ENCODE results near the gene ARID3A. TPM values are rescaled to one million over a fixed set of nuclear protein-coding genes. Genes with fewer than 3 reads are reported as not detected.

ARID3A gene, protein sequence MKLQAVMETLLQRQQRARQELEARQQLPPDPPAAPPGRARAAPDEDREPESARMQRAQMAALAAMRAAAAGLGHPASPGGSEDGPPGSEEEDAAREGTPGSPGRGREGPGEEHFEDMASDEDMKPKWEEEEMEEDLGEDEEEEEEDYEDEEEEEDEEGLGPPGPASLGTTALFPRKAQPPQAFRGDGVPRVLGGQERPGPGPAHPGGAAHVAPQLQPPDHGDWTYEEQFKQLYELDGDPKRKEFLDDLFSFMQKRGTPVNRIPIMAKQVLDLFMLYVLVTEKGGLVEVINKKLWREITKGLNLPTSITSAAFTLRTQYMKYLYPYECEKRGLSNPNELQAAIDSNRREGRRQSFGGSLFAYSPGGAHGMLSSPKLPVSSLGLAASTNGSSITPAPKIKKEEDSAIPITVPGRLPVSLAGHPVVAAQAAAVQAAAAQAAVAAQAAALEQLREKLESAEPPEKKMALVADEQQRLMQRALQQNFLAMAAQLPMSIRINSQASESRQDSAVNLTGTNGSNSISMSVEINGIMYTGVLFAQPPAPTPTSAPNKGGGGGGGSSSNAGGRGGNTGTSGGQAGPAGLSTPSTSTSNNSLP
- total RNA-seq: 28.2 and 30.3 TPM in 2 replicates

DNA sequence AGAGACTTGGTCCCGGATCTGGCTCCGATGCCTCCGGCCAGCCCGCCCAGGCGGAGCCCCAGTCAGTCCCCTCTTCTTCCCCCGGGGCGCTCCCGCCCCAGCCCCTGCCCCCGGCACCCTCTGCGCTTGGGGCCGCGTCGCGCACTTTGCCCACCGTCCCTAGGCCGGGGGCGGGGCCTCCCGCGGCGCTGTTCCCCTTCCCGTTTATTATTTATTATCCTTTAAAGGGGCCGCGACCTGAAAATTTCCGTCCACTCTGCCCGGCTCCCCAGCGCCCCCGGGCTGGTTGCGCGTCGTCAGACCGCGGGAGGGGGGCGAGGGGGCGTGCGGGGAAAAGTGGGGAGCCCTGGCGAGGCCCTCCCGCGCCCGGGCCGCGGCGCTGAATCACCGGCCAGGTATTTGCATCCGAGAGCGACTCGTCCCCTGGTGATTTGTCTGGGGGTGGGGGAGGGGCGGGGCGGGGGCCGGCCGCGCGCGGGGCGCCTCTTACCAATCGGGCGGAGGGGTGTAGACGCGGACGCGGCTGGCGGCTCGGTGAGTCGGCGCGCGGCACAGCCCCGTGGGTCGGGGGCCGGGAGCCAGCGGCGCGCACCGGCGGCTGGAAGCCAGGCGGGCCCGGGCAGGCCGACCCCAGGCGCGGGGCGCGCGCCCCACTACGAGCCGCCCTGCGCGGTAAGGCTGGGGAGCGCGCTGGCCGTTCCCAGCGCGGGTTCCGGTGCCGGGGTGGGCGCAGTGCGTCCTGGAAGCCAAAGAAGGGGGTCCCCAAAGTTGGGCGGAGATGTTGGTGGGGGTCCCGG lies at the start of gene ARID3A:
ARID3A (plus strand) TSS at position 510 of the 797 bp plus-strand sequence. CDS start 3,494 bp downstream, outside the sequence.

DNA sequence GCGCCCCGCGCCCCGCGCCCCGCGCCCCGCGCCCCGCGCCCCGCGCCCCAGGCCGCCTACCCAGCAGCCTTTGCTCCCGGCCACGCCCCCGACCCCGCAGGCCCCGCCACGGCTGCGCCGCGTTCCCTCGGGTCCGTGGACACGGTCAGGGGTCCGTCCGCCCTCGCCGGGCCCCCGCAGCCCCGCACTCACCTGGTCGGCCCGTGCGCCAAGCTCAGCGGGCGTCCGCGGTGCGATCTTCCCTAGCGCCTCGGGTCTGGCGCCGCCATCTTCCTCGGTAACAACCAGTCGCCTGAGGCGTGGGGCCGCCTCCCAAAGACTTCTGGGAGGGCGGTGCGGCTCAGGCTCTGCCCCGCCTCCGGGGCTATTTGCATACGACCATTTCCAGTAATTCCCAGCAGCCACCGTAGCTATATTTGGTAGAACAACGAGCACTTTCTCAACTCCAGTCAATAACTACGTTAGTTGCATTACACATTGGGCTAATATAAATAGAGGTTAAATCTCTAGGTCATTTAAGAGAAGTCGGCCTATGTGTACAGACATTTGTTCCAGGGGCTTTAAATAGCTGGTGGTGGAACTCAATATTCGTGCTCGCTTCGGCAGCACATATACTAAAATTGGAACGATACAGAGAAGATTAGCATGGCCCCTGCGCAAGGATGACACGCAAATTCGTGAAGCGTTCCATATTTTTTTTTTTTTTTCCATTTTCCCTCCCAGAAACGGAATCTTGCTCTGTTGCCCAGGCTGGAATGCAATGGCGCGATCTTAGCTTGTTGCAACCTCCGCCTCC lies 32.7 kb upstream of the ARID3A start, which contains the start of the genes MED16 and RNU6-9:
MED16 (minus strand) TSS at position 294 of the 796 bp plus-strand sequence. CDS start 2,056 bp downstream, outside the sequence.
RNU6-9 (plus strand) TSS at position 591 of the 796 bp plus-strand sequence.

DNA sequence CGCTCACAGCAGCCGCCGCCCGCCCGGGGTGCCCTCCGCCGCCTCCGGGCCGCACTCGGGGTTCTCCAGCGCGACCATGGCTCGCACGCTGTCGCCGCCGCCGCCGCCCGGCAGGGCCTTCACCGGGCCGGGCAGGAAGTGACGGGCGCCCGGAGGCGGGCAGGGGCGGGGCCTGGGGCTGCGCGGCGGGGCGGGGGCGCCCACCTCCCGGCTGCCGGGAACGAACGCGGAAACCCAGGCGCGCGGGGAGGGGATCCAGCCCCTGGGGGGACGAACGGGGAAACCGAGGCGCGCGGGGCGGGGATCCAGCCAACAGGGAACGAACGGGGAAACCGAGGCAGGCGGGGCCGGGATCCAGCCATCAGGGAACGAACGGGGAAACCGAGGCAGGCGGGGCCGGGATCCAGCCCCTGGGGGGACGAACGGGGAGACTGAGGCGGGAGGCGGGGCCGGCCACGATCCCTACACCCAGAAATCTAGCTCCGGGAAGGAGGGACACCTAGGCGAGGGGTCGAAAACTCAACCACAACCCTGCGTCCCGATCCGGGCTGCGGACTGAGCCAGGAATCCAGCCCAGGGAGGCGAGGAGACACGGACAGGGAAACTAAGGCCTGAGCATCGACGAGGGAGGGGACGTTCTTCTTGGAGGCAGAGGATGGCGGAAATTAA lies 12.6 kb upstream of the ARID3A start, which contains the start of gene R3HDM4:
R3HDM4 (minus strand) TSS at position 140 of the 669 bp plus-strand sequence; CDS start at position 78, 62 bp downstream.

DNA sequence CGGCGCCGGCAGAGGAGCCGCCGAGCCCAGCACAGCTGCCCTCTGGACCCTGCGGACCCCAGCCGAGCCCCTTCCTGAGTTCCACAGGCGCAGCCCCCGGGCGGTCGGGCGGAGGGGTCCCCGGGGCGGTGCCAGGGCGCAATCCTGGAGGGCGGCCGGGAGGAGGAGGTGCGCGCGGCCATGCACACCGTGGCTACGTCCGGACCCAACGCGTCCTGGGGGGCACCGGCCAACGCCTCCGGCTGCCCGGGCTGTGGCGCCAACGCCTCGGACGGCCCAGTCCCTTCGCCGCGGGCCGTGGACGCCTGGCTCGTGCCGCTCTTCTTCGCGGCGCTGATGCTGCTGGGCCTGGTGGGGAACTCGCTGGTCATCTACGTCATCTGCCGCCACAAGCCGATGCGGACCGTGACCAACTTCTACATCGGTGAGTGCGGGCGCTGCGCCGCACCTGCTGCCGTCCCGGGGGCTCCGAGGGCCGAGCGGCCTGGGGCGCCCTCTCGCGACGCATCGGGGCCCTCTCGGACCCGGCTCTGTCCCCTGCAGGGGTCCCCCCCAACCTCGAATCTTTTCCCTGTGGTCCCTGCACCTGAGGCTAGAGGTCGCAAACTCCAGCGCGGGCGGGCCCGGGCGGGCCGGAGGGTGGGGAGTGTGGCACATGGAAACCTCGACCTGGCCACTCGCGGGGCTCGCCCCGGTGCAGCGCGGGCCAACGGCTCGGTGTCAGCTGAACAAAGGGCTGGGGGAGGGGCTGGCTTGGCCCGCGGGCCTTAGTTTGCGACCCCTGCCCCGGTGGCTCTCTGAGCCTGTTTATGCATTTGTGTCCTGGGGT lies 8.3 kb upstream of the ARID3A start, which contains the start of gene KISS1R:
KISS1R (plus strand) TSS at position 11 of the 829 bp plus-strand sequence; CDS start at position 181, 170 bp downstream.

DNA sequence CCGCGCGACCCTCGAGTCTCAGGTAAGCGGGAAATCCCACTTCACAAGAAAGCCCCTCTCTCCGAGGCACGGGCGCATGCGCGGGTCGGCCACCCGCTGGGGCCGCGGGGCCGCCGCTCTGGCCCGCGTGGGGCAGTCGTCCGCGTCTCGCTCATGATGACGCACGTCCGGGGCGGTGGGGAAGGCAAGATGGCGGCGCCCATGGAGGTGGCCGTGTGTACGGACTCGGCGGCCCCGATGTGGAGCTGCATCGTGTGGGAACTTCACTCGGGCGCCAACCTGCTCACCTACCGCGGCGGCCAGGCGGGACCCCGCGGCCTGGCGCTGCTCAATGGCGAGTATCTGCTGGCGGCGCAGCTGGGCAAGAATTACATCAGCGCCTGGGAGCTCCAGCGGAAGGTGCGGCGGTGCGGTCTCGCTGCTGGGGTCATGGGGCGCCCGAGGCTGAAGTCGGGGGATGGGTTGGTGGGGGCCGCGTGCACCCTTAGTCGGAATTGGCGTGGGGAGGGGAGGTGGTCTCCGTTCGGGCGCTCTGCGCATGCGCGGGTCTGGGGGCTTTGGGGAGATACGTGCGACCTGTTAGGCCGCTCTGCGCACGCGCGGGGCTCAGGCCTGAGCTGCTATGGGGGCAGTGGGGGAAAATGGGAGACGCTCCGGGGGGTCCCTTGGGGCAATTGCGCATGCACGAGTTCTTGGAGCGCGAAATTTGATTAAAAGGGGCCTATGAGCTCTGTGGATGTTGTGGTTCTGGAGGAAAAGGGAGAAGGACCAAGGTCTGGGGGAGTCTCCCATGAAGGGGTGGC lies 58.5 kb downstream of the ARID3A start, which contains the start of gene WDR18:
WDR18 (plus strand) TSS at position 181 of the 803 bp plus-strand sequence; CDS start at position 190, 9 bp downstream.

DNA sequence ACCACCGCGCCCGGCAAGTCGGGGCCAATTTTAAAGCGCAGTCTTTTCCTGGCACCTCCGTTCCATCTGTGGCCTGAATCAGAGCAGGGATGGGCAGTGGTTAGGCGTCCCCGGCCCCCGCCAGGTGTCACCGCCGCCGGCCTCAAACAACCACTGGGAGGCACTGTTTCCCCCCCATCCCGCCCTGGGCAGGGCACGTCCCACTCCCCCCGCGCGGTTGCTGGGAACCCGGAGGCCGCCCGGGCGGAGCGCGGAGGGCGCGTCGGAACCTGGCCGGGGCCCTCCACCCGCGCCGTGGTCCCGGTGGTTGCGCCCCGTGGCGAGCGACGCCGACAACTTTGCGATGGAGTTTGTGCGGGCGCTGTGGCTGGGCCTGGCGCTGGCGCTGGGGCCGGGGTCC lies 74.3 kb downstream of the ARID3A start, which contains the start of gene GRIN3B:
GRIN3B (plus strand) TSS at position 325 of the 400 bp plus-strand sequence; CDS start at position 344, 19 bp downstream.

DNA sequence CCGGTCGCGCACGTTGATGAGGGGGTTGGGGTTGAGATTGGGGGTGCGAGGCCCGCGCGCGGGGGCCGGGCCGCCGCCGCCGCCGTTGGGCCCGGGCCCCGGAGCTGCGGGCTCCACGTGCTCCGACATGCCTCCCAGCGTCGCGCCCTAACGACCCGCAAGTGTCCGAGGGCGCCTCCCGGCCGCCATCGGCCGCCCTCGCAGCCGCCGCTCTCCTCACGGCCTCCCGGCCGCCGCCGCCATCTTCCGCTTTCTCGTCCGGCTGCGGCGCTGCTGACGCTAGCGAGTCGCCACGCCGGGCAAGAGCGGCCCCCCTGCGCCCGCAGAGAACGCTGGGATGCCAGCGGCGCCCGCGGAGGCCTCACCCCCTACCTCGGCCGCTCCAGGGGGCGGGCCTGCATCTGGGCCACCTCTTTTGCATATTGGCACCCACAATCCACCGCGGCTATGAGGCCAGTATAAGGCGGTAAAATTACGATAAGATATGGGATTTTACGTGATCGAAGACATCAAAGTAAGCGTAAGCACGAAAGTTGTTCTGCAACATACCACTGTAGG lies 95.1 kb downstream of the ARID3A start, which contains the start of gene TMEM259:
TMEM259 (minus strand) TSS at position 256 of the 558 bp plus-strand sequence; CDS start at position 129, 127 bp downstream.

Other genes starting within 250 kb of the ARID3A start
- gene FSTL3, start 249.6 kb upstream of the ARID3A start, total RNA-seq: 189 and 372 TPM in 2 replicates
- not detected in 2 replicates for gene PRSS57, start 230.6 kb upstream of the ARID3A start, total RNA-seq
- gene PALM, start 217.1 kb upstream of the ARID3A start, total RNA-seq: 0.28 and 0.89 TPM in 2 replicates
- gene MISP, start 174.9 kb upstream of the ARID3A start, total RNA-seq: not detected in 2 replicates
- 69.5 and 117 TPM in 2 replicates for gene PTBP1, start 128.6 kb upstream of the ARID3A start, total RNA-seq
- 0.59 and 0.78 TPM in 2 replicates for gene PLPPR3, start 104.1 kb upstream of the ARID3A start, total RNA-seq
- gene AZU1, start 98.2 kb upstream of the ARID3A start, total RNA-seq: not detected in 2 replicates
- gene PRTN3, start 85.0 kb upstream of the ARID3A start, total RNA-seq: not detected in 2 replicates
- not detected in 2 replicates for gene ELANE, start 73.7 kb upstream of the ARID3A start, total RNA-seq
- gene CFD, start 66.4 kb upstream of the ARID3A start, total RNA-seq: 1.7 and 3.6 TPM in 2 replicates
- 28.8 and 44.4 TPM in 2 replicates for gene MED16, start 32.8 kb upstream of the ARID3A start, total RNA-seq
- not detected in 2 replicates for gene RNU6-9, start 32.6 kb upstream of the ARID3A start, total RNA-seq
- 21.1 and 32.8 TPM in 2 replicates for gene R3HDM4, start 12.8 kb upstream of the ARID3A start, total RNA-seq
- not detected in 2 replicates for gene KISS1R, start 8.7 kb upstream of the ARID3A start, total RNA-seq
- 36.4 and 47.5 TPM in 2 replicates for gene WDR18, start 58.3 kb downstream of the ARID3A start, total RNA-seq
- 0.59 and 0.65 TPM in 2 replicates for gene GRIN3B, start 74.4 kb downstream of the ARID3A start, total RNA-seq
- 67.4 and 96.1 TPM in 2 replicates for gene TMEM259, start 95.1 kb downstream of the ARID3A start, total RNA-seq
- not detected in 2 replicates for gene RNU6-2, start 95.5 kb downstream of the ARID3A start, total RNA-seq
- gene CNN2, start 100.6 kb downstream of the ARID3A start, total RNA-seq: 284 and 606 TPM in 2 replicates
- 9.2 and 10.2 TPM in 2 replicates for gene ABCA7, start 114.1 kb downstream of the ARID3A start, total RNA-seq
- 0.89 and 0.97 TPM in 2 replicates for gene ARHGAP45, start 141.1 kb downstream of the ARID3A start, total RNA-seq
- gene POLR2E, start 169.3 kb downstream of the ARID3A start, total RNA-seq: 63.5 and 107 TPM in 2 replicates
- gene GPX4, start 178.0 kb downstream of the ARID3A start, total RNA-seq: 159 and 328 TPM in 2 replicates
- gene SBNO2, start 248.2 kb downstream of the ARID3A start, total RNA-seq: 46.3 and 72.7 TPM in 2 replicates

Measured in smooth muscle cell of the umbilical artery (primary cell).